Measurements from ENCODE around the gene PRSS35.

PRSS35 gene

GRCh38 chr6:83514466-83514865 is 2.1 kb downstream of the PRSS35 start:
- Histone ChIP-seq H3K4me1 (ENCODE audit: control insufficient read depth in 1 of 2, insufficient read depth in 2 of 2, low read length in 2 of 2) (no peaks in the 10 kb centered on the region), H2AFZ (ENCODE audit: insufficient read depth, low read length, poor library complexity) (no peak overlapping the region), H3K36me3 (ENCODE audit: control insufficient read depth in 1 of 2, insufficient read depth in 2 of 2, low read length in 2 of 2) (no peaks in the 10 kb centered on the region), H3K27me3 (ENCODE audit: insufficient read depth, low read length) (no peaks in the 10 kb centered on the region), H2AK5ac (ENCODE audit: low read length) (no peak overlapping the region), H4K91ac (ENCODE audit: low read depth, low read length) (no peak overlapping the region), H2BK120ac (ENCODE audit: insufficient read depth, low read length, poor library complexity) (no peak overlapping the region), H2BK12ac (ENCODE audit: low read length) (no peak overlapping the region), H4K8ac (ENCODE audit: low read depth, low read length) (no peak overlapping the region), H3K4me2 (ENCODE audit: low read length) (no peak overlapping the region), H3K27ac (ENCODE audit: low read depth, low read length) (no peak overlapping the region), H4K12ac (ENCODE audit: low read depth, low read length) (no peak overlapping the region), H3K9me3 (ENCODE audit: insufficient read depth, low read depth, low read length) (no peaks in the 10 kb centered on the region), H3K9ac (ENCODE audit: low read length) (no peak overlapping the region), H3K18ac (ENCODE audit: low read length) (no peak overlapping the region), H3K79me1 (ENCODE audit: low read length) (no peaks in the 10 kb centered on the region), H3K23ac (ENCODE audit: low read length) (no peak overlapping the region), H3K14ac (ENCODE audit: low read length) (no peak overlapping the region), H2BK5ac (ENCODE audit: low read depth, low read length, poor library complexity) (no peak overlapping the region), H3K4me3 (ENCODE audit: low read depth, low read length) (no peak overlapping the region), H3K4ac (ENCODE audit: low read depth, low read length) (no peak overlapping the region), H3K79me2 (ENCODE audit: control insufficient read depth, insufficient read depth, low read length, poor library complexity) (no peaks in the 10 kb centered on the region)
- WGBS (ENCODE audit: extremely low coverage, insufficient coverage, insufficient read length), result no CpG with 5 or more reads among the region's 1 CpG
- no peak for DNase-seq

GRCh38 chr6:83514866-83515466 is 2.6 kb downstream of the PRSS35 start:
- no peak overlapping the region for H3K4me2 ChIP-seq (ENCODE audit: low read length)
- no peak overlapping the region for H3K23ac ChIP-seq (ENCODE audit: low read length)
- no peak overlapping the region for H2AK5ac ChIP-seq (ENCODE audit: low read length)
- no peak overlapping the region for H3K27ac ChIP-seq (ENCODE audit: low read depth, low read length)
- H3K27me3 ChIP-seq (ENCODE audit: insufficient read depth, low read length), result no peaks in the 10 kb centered on the region
- H4K12ac ChIP-seq (ENCODE audit: low read depth, low read length), result no peak overlapping the region
- no peak overlapping the region for H4K8ac ChIP-seq (ENCODE audit: low read depth, low read length)
- H2BK12ac ChIP-seq (ENCODE audit: low read length), result no peak overlapping the region
- H2AFZ ChIP-seq (ENCODE audit: insufficient read depth, low read length, poor library complexity), result no peak overlapping the region
- DNase-seq, result peak; percentile 29 to 86
- H3K79me1 ChIP-seq (ENCODE audit: low read length), result no peaks in the 10 kb centered on the region
- no peaks in the 10 kb centered on the region for H3K36me3 ChIP-seq (ENCODE audit: control insufficient read depth in 1 of 2, insufficient read depth in 2 of 2, low read length in 2 of 2)
- H2BK5ac ChIP-seq (ENCODE audit: low read depth, low read length, poor library complexity), result no peak overlapping the region
- H3K4ac ChIP-seq (ENCODE audit: low read depth, low read length), result no peak overlapping the region
- no peak overlapping the region for H2BK120ac ChIP-seq (ENCODE audit: insufficient read depth, low read length, poor library complexity)
- H3K14ac ChIP-seq (ENCODE audit: low read length), result no peak overlapping the region
- no peak overlapping the region for H3K9ac ChIP-seq (ENCODE audit: low read length)
- no peaks in the 10 kb centered on the region for H3K79me2 ChIP-seq (ENCODE audit: control insufficient read depth, insufficient read depth, low read length, poor library complexity)
- no peaks in the 10 kb centered on the region for H3K9me3 ChIP-seq (ENCODE audit: insufficient read depth, low read depth, low read length)
- no peaks in the 10 kb centered on the region for H3K4me1 ChIP-seq (ENCODE audit: control insufficient read depth in 1 of 2, insufficient read depth in 2 of 2, low read length in 2 of 2)
- no CpG with 5 or more reads among the region's 4 CpGs for WGBS (ENCODE audit: extremely low coverage, insufficient coverage, insufficient read length)
- H3K18ac ChIP-seq (ENCODE audit: low read length), result no peak overlapping the region
- H4K91ac ChIP-seq (ENCODE audit: low read depth, low read length), result no peak overlapping the region
- H3K4me3 ChIP-seq (ENCODE audit: low read depth, low read length), result no peak overlapping the region

GRCh38 chr6:83517500-83517899 is 5.2 kb downstream of the PRSS35 start:
- no peak for DNase-seq
- H3K4me2 ChIP-seq (ENCODE audit: low read length), result no peak overlapping the region
- H2AFZ ChIP-seq (ENCODE audit: insufficient read depth, low read length, poor library complexity), result no peak overlapping the region
- H3K9ac ChIP-seq (ENCODE audit: low read length), result no peak overlapping the region
- no peak overlapping the region for H3K14ac ChIP-seq (ENCODE audit: low read length)
- no peaks in the 10 kb centered on the region for H3K79me2 ChIP-seq (ENCODE audit: control insufficient read depth, insufficient read depth, low read length, poor library complexity)
- H3K36me3 ChIP-seq (ENCODE audit: control insufficient read depth in 1 of 2, insufficient read depth in 2 of 2, low read length in 2 of 2), result no peaks in the 10 kb centered on the region
- H2BK12ac ChIP-seq (ENCODE audit: low read length), result no peak overlapping the region
- no peaks in the 10 kb centered on the region for H3K27me3 ChIP-seq (ENCODE audit: insufficient read depth, low read length)
- H4K12ac ChIP-seq (ENCODE audit: low read depth, low read length), result no peak overlapping the region
- H3K9me3 ChIP-seq (ENCODE audit: insufficient read depth, low read depth, low read length), result no peaks in the 10 kb centered on the region
- H3K4me1 ChIP-seq (ENCODE audit: control insufficient read depth in 1 of 2, insufficient read depth in 2 of 2, low read length in 2 of 2), result no peaks in the 10 kb centered on the region
- no peak overlapping the region for H4K91ac ChIP-seq (ENCODE audit: low read depth, low read length)
- H3K18ac ChIP-seq (ENCODE audit: low read length), result no peak overlapping the region
- H3K79me1 ChIP-seq (ENCODE audit: low read length), result no peaks in the 10 kb centered on the region
- H4K8ac ChIP-seq (ENCODE audit: low read depth, low read length), result no peak overlapping the region
- H3K4ac ChIP-seq (ENCODE audit: low read depth, low read length), result no peak overlapping the region
- no peak overlapping the region for H2BK5ac ChIP-seq (ENCODE audit: low read depth, low read length, poor library complexity)
- H3K4me3 ChIP-seq (ENCODE audit: low read depth, low read length), result no peak overlapping the region
- no peak overlapping the region for H2BK120ac ChIP-seq (ENCODE audit: insufficient read depth, low read length, poor library complexity)
- WGBS (ENCODE audit: extremely low coverage, insufficient coverage, insufficient read length), result no CpG with 5 or more reads among the region's 1 CpG
- peak overlapping the region; percentile 44 for H3K23ac ChIP-seq (ENCODE audit: low read length)
- H3K27ac ChIP-seq (ENCODE audit: low read depth, low read length), result no peak overlapping the region
- H2AK5ac ChIP-seq (ENCODE audit: low read length), result no peak overlapping the region

- WGBS (ENCODE audit: extremely low coverage, insufficient coverage, insufficient read length), result no CpG with 5 or more reads among the region's 4 CpGs
- Histone ChIP-seq H4K12ac (ENCODE audit: low read depth, low read length) (no peak overlapping the region), H3K79me2 (ENCODE audit: control insufficient read depth, insufficient read depth, low read length, poor library complexity) (no peaks in the 10 kb centered on the region), H3K27ac (ENCODE audit: low read depth, low read length) (no peak overlapping the region), H3K36me3 (ENCODE audit: control insufficient read depth in 1 of 2, insufficient read depth in 2 of 2, low read length in 2 of 2) (no peaks in the 10 kb centered on the region), H4K8ac (ENCODE audit: low read depth, low read length) (no peak overlapping the region), H3K27me3 (ENCODE audit: insufficient read depth, low read length) (no peaks in the 10 kb centered on the region), H2BK12ac (ENCODE audit: low read length) (no peak overlapping the region), H2AFZ (ENCODE audit: insufficient read depth, low read length, poor library complexity) (no peak overlapping the region), H3K9me3 (ENCODE audit: insufficient read depth, low read depth, low read length) (no peaks in the 10 kb centered on the region), H2BK5ac (ENCODE audit: low read depth, low read length, poor library complexity) (no peak overlapping the region), H2BK120ac (ENCODE audit: insufficient read depth, low read length, poor library complexity) (no peak overlapping the region), H3K18ac (ENCODE audit: low read length) (no peak overlapping the region), H3K4me3 (ENCODE audit: low read depth, low read length) (no peak overlapping the region), H3K79me1 (ENCODE audit: low read length) (no peaks in the 10 kb centered on the region), H4K91ac (ENCODE audit: low read depth, low read length) (no peak overlapping the region), H2AK5ac (ENCODE audit: low read length) (no peak overlapping the region), H3K23ac (ENCODE audit: low read length) (no peak overlapping the region), H3K4me2 (ENCODE audit: low read length) (no peak overlapping the region), H3K4ac (ENCODE audit: low read depth, low read length) (no peak overlapping the region), H3K4me1 (ENCODE audit: control insufficient read depth in 1 of 2, insufficient read depth in 2 of 2, low read length in 2 of 2) (no peaks in the 10 kb centered on the region), H3K14ac (ENCODE audit: low read length) (no peak overlapping the region), H3K9ac (ENCODE audit: low read length) (no peak overlapping the region)
- no peak for DNase-seq
Measured at GRCh38 chr6:83518816-83519480, 6.6 kb downstream of the PRSS35 start.
